Activated CD4-positive, alpha-beta T cell treated with anti-CD3 and anti-CD28 coated beads for 4 hours (primary cell): ENCODE results near the gene BPIFB1.

Source experiments
- DNase-seq, 2 donors: peaks; one replicate each; pipeline ENCODE4 v3.0.0-alpha.2; 2020

Gene BPIFB1

GRCh38 chr20:33273117-33273851 is 9.7 kb upstream of the BPIFB1 start:
- no peak for DNase-seq

- no peak for DNase-seq
Observed at GRCh38 chr20:33275215-33275614, 7.8 kb upstream of the BPIFB1 start.

- no peak for DNase-seq
Observed at GRCh38 chr20:33275871-33276270, 7.1 kb upstream of the BPIFB1 start.

GRCh38 chr20:33276303-33277113 is 6.5 kb upstream of the BPIFB1 start:
- DNase-seq: no peak

GRCh38 chr20:33277471-33278441 is 5.3 kb upstream of the BPIFB1 start:
- DNase-seq: no peak

GRCh38 chr20:33278700-33279099 is 4.3 kb upstream of the BPIFB1 start:
- no peak for DNase-seq

- DNase-seq: no peak
Observed at GRCh38 chr20:33279261-33279910, 3.6 kb upstream of the BPIFB1 start.

GRCh38 chr20:33280000-33280680 is 2.9 kb upstream of the BPIFB1 start:
- DNase-seq: no peak

GRCh38 chr20:33280775-33281174 is 2.2 kb upstream of the BPIFB1 start:
- no peak for DNase-seq

GRCh38 chr20:33281550-33282146 is 1.4 kb upstream of the BPIFB1 start:
- no peak for DNase-seq

- no peak for DNase-seq
Observed at GRCh38 chr20:33282196-33282934, 649 bp upstream of the BPIFB1 start.

- no peak for DNase-seq
Observed at GRCh38 chr20:33284284-33284683, 1.3 kb downstream of the BPIFB1 start.

- DNase-seq: no peak
Observed at GRCh38 chr20:33284937-33285336, 1.9 kb downstream of the BPIFB1 start.

- no peak for DNase-seq
Observed at GRCh38 chr20:33285861-33286495, 3.0 kb downstream of the BPIFB1 start.

- no peak for DNase-seq
Observed at GRCh38 chr20:33287884-33288283, 4.9 kb downstream of the BPIFB1 start.

- no peak for DNase-seq
Observed at GRCh38 chr20:33290852-33291251, 7.8 kb downstream of the BPIFB1 start.

- DNase-seq: no peak
Observed at GRCh38 chr20:33291416-33291815, 8.4 kb downstream of the BPIFB1 start.

- peak; percentile 40 to 67 for DNase-seq
Observed at GRCh38 chr20:33291830-33292355, 8.9 kb downstream of the BPIFB1 start.

- no peak for DNase-seq
Observed at GRCh38 chr20:33296206-33296605, 13.2 kb downstream of the BPIFB1 start.

GRCh38 chr20:33298391-33298790 is 15.4 kb downstream of the BPIFB1 start:
- no peak for DNase-seq
